K562 (cell line): Measurements from ENCODE around the gene PPP1R15B. TPM values are rescaled to one million over a fixed set of nuclear protein-coding genes. Genes with fewer than 3 reads are reported as not detected.

Experiments used
- HMBOX1 ChIP-seq: sonication (generic); IDR thresholded peaks from 2 replicates; pipeline ENCODE4 v1.6.1; 2016
- HSF4 ChIP-seq: fragments of 250-450 bp; sonication (Bioruptor Pico); IDR thresholded peaks from 2 replicates; pipeline ENCODE4 v2.1.2; 2022; ENCODE audit warnings: mild to moderate bottlenecking, moderate library complexity, borderline replicate concordance
- PML ChIP-seq: IDR thresholded peaks from 2 replicates; pipeline ENCODE4 v1.6.1; 2012; ENCODE audit warnings: low read length, inconsistent platforms
- RAD21 ChIP-seq, 2 experiments: fragments of 250-450 bp in 1 of 2; fragments of 450-650 bp in 1 of 2; sonication (Bioruptor Pico) in 1 of 2; formaldehyde crosslinking in 1 of 2; IDR thresholded peaks in 1 of 2; conservative IDR thresholded peaks in 1 of 2; 2 replicates each; pipeline versions ENCODE4 v1.4.0 to v1.8.0; 2020 to 2022; ENCODE audit warnings: mild to moderate bottlenecking in 2 of 2, moderate library complexity in 1 of 2
- RBM17 ChIP-seq: fragments of 200-400 bp; formaldehyde crosslinking; IDR thresholded peaks from 2 replicates; pipeline ENCODE4 v1.6.1; 2017; ENCODE audit warnings: low read depth, mild to moderate bottlenecking, low read length, borderline replicate concordance
- ZBTB11 ChIP-seq, 3 experiments: fragments of 200-800 bp in 1 of 3; fragments of 250-450 bp in 1 of 3; fragments of 450-650 bp in 1 of 3; sonication (Bioruptor Pico) in 1 of 3; sonication (Bioruptor generic) in 1 of 3; formaldehyde crosslinking in 1 of 3; IDR thresholded peaks; 2 replicates each; pipeline versions ENCODE4 v1.6.1 to v1.8.0; 2016 to 2022; ENCODE audit warnings: mild to moderate bottlenecking in 2 of 3, missing genetic modification characterization in 2 of 3, missing compliant biosample characterization in 1 of 3, moderate library complexity in 1 of 3
- ZMIZ1 ChIP-seq, 2 experiments: fragments of 150-350 bp in 1 of 2; IDR thresholded peaks; 2 replicates each; pipeline ENCODE4 v1.6.1; 2012 to 2016; ENCODE audit warnings: low read depth in 2 of 2, low read length in 2 of 2, mild to moderate bottlenecking in 1 of 2, moderate library complexity in 1 of 2
- ZNF318 ChIP-seq, 2 experiments: fragments of 450-650 bp; IDR thresholded peaks; 2 replicates each; pipeline ENCODE4 v1.6.1; 2016; ENCODE audit warnings: mild to moderate bottlenecking in 2 of 2, borderline replicate concordance in 1 of 2, low read depth in 1 of 2, moderate library complexity in 1 of 2
- polyA plus RNA-seq, 8 experiments: library from polyadenylated mRNA; depleted of rRNA in 4 of 8; stranded (reverse) in 5 of 8; unstranded in 3 of 8; fragments of >200 nt; fragmentation: Nextera tagmentation in 2 of 8; fragmentation: Illumina TruSeq in 1 of 8; extraction: Ambion mirVana in 2 of 8; extraction: Trizol in 1 of 8; gene quantifications; 2 replicates each; pipeline versions ENCODE4 v1.2.1 to v1.2.3, GENCODE V29; 2011 to 2014; ENCODE audit warnings: inconsistent platforms in 1 of 8, missing spikeins in 1 of 8
- total RNA-seq, 7 experiments: library from RNA; depleted of rRNA in 6 of 7; stranded (reverse); fragments of >200 nt in 6 of 7; fragmentation: Illumina TruSeq in 2 of 7; extraction: Trizol in 2 of 7; gene quantifications; 2 replicates each; pipeline versions ENCODE4 v1.2.1 to v1.2.3, GENCODE V29; 2011 to 2021; ENCODE audit warnings: low replicate concordance in 1 of 7

Gene PPP1R15B
- total and polyA plus RNA-seq, 9 of the 15 experiments (the other 6 are each of a cell fraction or from before 2014, with no cell fraction given): 17.0 to 48.1 (median 30.8) TPM

- TF ChIP-seq ZNF318 (IDR thresholded peaks at IDR 0.05; ENCODE audit: borderline replicate concordance in 1 of 2, low read depth in 1 of 2) (no peak), HMBOX1 (no peak), RAD21 (CRISPR knock-in tag; conservative IDR thresholded peaks at IDR 0.05 in 1 of 2, IDR thresholded peaks at IDR 0.05 in 1 of 2) (peak; percentile 100), PML (no peak), RBM17 (no peak), HSF4 (no peak), ZMIZ1 (IDR thresholded peaks at IDR 0.05; ENCODE audit: low read depth in 2 of 2, low read length in 2 of 2) (no peak), ZBTB11 (CRISPR knock-in tag; IDR thresholded peaks at IDR 0.05) (peak; percentile 80 to 94 (median 86); a peak in 5 of 6 replicates)
Measured at GRCh38 chr1:204363335-204364114, 48.1 kb downstream of the PPP1R15B start (continued).
